Ascending aorta (tissue), 2 donors: ENCODE data around the gene L2HGDH. TPM values are rescaled to one million over a fixed set of nuclear protein-coding genes. Genes with fewer than 3 reads are reported as not detected.

Source experiments
- DNase-seq, 2 donors: peaks; one replicate each; pipeline ENCODE4 v3.0.0-alpha.2; 2019; ENCODE audit warnings: low spot score in 2 of 2
- H3K27ac ChIP-seq, 2 donors: fragments of 200-600 bp; sonication (generic); one replicate each; pipeline ENCODE4 v1.5.1; 2016 to 2017; ENCODE audit warnings: mild to moderate bottlenecking in 1 of 2
- H3K27me3 ChIP-seq: fragments of 200-600 bp; sonication (generic); one replicate; pipeline ENCODE4 v1.5.1; 2017
- H3K36me3 ChIP-seq, 2 donors: fragments of 200-600 bp; sonication (generic); one replicate each; pipeline ENCODE4 v1.5.1; 2016
- H3K4me1 ChIP-seq, 2 donors: fragments of 200-600 bp; sonication (generic); one replicate each; pipeline ENCODE4 v1.5.1; 2016 to 2017; ENCODE audit warnings: mild to moderate bottlenecking in 1 of 2
- H3K4me3 ChIP-seq, 2 donors: fragments of 200-600 bp; sonication (generic); one replicate each; pipeline ENCODE4 v1.5.1; 2016 to 2017; ENCODE audit warnings: mild to moderate bottlenecking in 1 of 2
- H3K9me3 ChIP-seq, 2 donors: fragments of 200-600 bp; sonication (generic); one replicate each; pipeline ENCODE4 v1.5.1; 2016
- CTCF ChIP-seq, 3 experiments: fragments of 200-600 bp in 2 of 3; fragments of 450-650 bp in 1 of 3; sonication (generic) in 2 of 3; IDR thresholded peaks; one replicate each; pipeline ENCODE4 v1.5.1; 2016 to 2019; ENCODE audit warnings: antibody characterized with exemption in 3 of 3, mild to moderate bottlenecking in 1 of 3, moderate library complexity in 1 of 3
- intact Hi-C: fragments of 100-400 bp; cut with DNase I; formaldehyde crosslinking; loops from one replicate; pipeline ENCODE4 v1.15.1; 2023
- total RNA-seq: library from RNA; depleted of rRNA; stranded (reverse); fragments of >200 nt; gene quantifications from one replicate; pipeline ENCODE4 v1.1.0, GENCODE V29; 2016

The L2HGDH gene
- total RNA-seq, 1 donor from 2014 or later, result 1.5 TPM

GRCh38 chr14:50288146-50288545, 23.9 kb downstream of the L2HGDH start:
- DNase-seq, result no peak
- TF ChIP-seq CTCF (IDR thresholded peaks at IDR 0.05), result no peak
- H3K27ac ChIP-seq, result no peak overlapping the region
- no peaks in the 10 kb centered on the region for H3K27me3 ChIP-seq
- no peaks in the 10 kb centered on the region for H3K9me3 ChIP-seq
- no peaks in the 10 kb centered on the region for H3K4me1 ChIP-seq
- H3K36me3 ChIP-seq, result peaks cover 0 to 5% of the 10 kb centered on the region in 2 donors
- H3K4me3 ChIP-seq, result no peak overlapping the region
- intact Hi-C loops, result no loop called here

- intact Hi-C loops, result no loop called here
- Histone ChIP-seq H3K27ac (no peak overlapping the region), H3K9me3 (no peaks in the 10 kb centered on the region), H3K36me3 (peaks cover 0 to 3% of the 10 kb centered on the region in 2 donors), H3K4me3 (no peak overlapping the region), H3K4me1 (no peaks in the 10 kb centered on the region), H3K27me3 (no peaks in the 10 kb centered on the region)
- DNase-seq, result no peak
- TF ChIP-seq CTCF (IDR thresholded peaks at IDR 0.05), result no peak
These were observed 26.2 kb downstream of the L2HGDH start for GRCh38 chr14:50285861-50286260.

- no peak for TF ChIP-seq CTCF (IDR thresholded peaks at IDR 0.05)
- H3K27me3 ChIP-seq, result no peaks in the 10 kb centered on the region
- peaks cover 0 to 4% of the 10 kb centered on the region in 2 donors for H3K36me3 ChIP-seq
- no peaks in the 10 kb centered on the region for H3K4me1 ChIP-seq
- H3K27ac ChIP-seq, result no peak overlapping the region
- H3K9me3 ChIP-seq, result no peaks in the 10 kb centered on the region
- H3K4me3 ChIP-seq, result no peak overlapping the region
- no peak for DNase-seq
- intact Hi-C loops, result no loop called here
These were observed 39.5 kb downstream of the L2HGDH start for GRCh38 chr14:50272498-50272897.

- Histone ChIP-seq H3K4me1 (no peaks in the 10 kb centered on the region), H3K27me3 (no peaks in the 10 kb centered on the region), H3K27ac (no peak overlapping the region), H3K36me3 (peaks cover 0 to 6% of the 10 kb centered on the region in 2 donors), H3K9me3 (no peaks in the 10 kb centered on the region), H3K4me3 (no peak overlapping the region)
- intact Hi-C loops, result no loop called here
- no peak for DNase-seq
- no peak for TF ChIP-seq CTCF (IDR thresholded peaks at IDR 0.05)
These were observed 41.1 kb downstream of the L2HGDH start for GRCh38 chr14:50270932-50271331.

- no peaks in the 10 kb centered on the region for H3K27me3 ChIP-seq
- TF ChIP-seq CTCF (IDR thresholded peaks at IDR 0.05), result no peak
These were observed 47.0 kb downstream of the L2HGDH start for GRCh38 chr14:50265029-50265428.

GRCh38 chr14:50263321-50263720, 48.7 kb downstream of the L2HGDH start:
- H3K9me3 ChIP-seq, result no peaks in the 10 kb centered on the region
- H3K27ac ChIP-seq, result no peak overlapping the region
- no peaks in the 10 kb centered on the region for H3K27me3 ChIP-seq
- no peak overlapping the region for H3K4me3 ChIP-seq
- DNase-seq, result no peak
- intact Hi-C loops, result no loop called here
- no peaks in the 10 kb centered on the region for H3K4me1 ChIP-seq
- peaks cover 0 to 10% of the 10 kb centered on the region in 2 donors for H3K36me3 ChIP-seq
- no peak for TF ChIP-seq CTCF (IDR thresholded peaks at IDR 0.05)

More at GRCh38 chr14:50265029-50265428, 47.0 kb downstream of the L2HGDH start:
- Histone ChIP-seq H3K27ac (no peak overlapping the region), H3K4me1 (no peaks in the 10 kb centered on the region), H3K9me3 (no peaks in the 10 kb centered on the region), H3K36me3 (peaks cover 0 to 10% of the 10 kb centered on the region in 2 donors), H3K4me3 (no peak overlapping the region)
- intact Hi-C loops, result no loop called here
- no peak for DNase-seq
